H9 (cell line): ENCODE measurements around the gene GGT5. TPM values are rescaled to one million over a fixed set of nuclear protein-coding genes. Genes with fewer than 3 reads are reported as not detected.

Experiments used
- DNase-seq: peaks from one replicate; pipeline ENCODE4 v3.0.0-alpha.2; 2017
- H2AFZ ChIP-seq: one replicate; pipeline ENCODE4 v1.6.1; 2013; ENCODE audit warnings: mild to moderate bottlenecking, low read length, control low read depth, moderate library complexity
- H2AK5ac ChIP-seq: 2 replicates; pipeline ENCODE4 v1.6.1; 2013; ENCODE audit warnings: low read length, control low read depth, mixed read lengths; ENCODE audit not compliant: insufficient read length
- H2BK120ac ChIP-seq: one replicate; pipeline ENCODE4 v1.6.1; 2013; ENCODE audit warnings: low read depth, mild to moderate bottlenecking, low read length, control low read depth, inconsistent platforms; ENCODE audit not compliant: poor library complexity, severe bottlenecking
- H2BK12ac ChIP-seq: 2 replicates; pipeline ENCODE4 v1.6.1; 2013; ENCODE audit warnings: low read length, control low read depth, mixed read lengths, low read depth; ENCODE audit not compliant: insufficient read length
- H2BK15ac ChIP-seq: 2 replicates; pipeline ENCODE4 v1.6.1; 2013; ENCODE audit warnings: low read depth, low read length, control low read depth
- H2BK20ac ChIP-seq: one replicate; pipeline ENCODE4 v1.6.1; 2013; ENCODE audit warnings: low read depth, mild to moderate bottlenecking, low read length, control low read depth, inconsistent platforms; ENCODE audit not compliant: poor library complexity, severe bottlenecking
- H2BK5ac ChIP-seq: 2 replicates; pipeline ENCODE4 v1.6.1; 2013; ENCODE audit warnings: low read length, control low read depth, mixed read lengths; ENCODE audit not compliant: insufficient read length
- H3K14ac ChIP-seq: 2 replicates; pipeline ENCODE4 v1.6.1; 2013; ENCODE audit warnings: low read length, control low read depth; ENCODE audit not compliant: insufficient read depth
- H3K18ac ChIP-seq: 2 replicates; pipeline ENCODE4 v1.6.1; 2013; ENCODE audit warnings: low read depth, mild to moderate bottlenecking, mixed read lengths, low read length, control low read depth; ENCODE audit not compliant: insufficient read length
- H3K23ac ChIP-seq: 2 replicates; pipeline ENCODE4 v1.6.1; 2013; ENCODE audit warnings: low read length, control low read depth, mixed read lengths, low read depth; ENCODE audit not compliant: insufficient read length
- H3K23me2 ChIP-seq: 2 replicates; pipeline ENCODE4 v1.6.1; 2013; ENCODE audit warnings: low read depth, mild to moderate bottlenecking, mixed read lengths, low read length, control low read depth; ENCODE audit not compliant: insufficient read length, poor library complexity, severe bottlenecking
- H3K27ac ChIP-seq: 2 replicates; pipeline ENCODE4 v1.5.1; 2013; ENCODE audit warnings: low read length, control low read depth, mixed read lengths, low read depth; ENCODE audit not compliant: insufficient read length
- H3K27me3 ChIP-seq: 2 replicates; pipeline ENCODE4 v1.6.1; 2013; ENCODE audit warnings: low read length, control low read depth, inconsistent platforms; ENCODE audit not compliant: insufficient read depth
- H3K4ac ChIP-seq: 2 replicates; pipeline ENCODE4 v1.6.1; 2013; ENCODE audit warnings: low read depth, mild to moderate bottlenecking, control low read depth, inconsistent platforms, low read length, moderate library complexity
- H3K4me1 ChIP-seq: 2 replicates; pipeline ENCODE4 v1.6.1; 2013; ENCODE audit warnings: low read length, control low read depth, inconsistent platforms; ENCODE audit not compliant: insufficient read depth
- H3K4me2 ChIP-seq: 2 replicates; pipeline ENCODE4 v1.6.1; 2013; ENCODE audit warnings: low read length, control low read depth, mixed read lengths; ENCODE audit not compliant: insufficient read length, insufficient read depth
- H3K56ac ChIP-seq: 2 replicates; pipeline ENCODE4 v1.6.1; 2013; ENCODE audit warnings: low read depth, mild to moderate bottlenecking, mixed read lengths, low read length, control low read depth; ENCODE audit not compliant: insufficient read length
- H3K79me1 ChIP-seq: 2 replicates; pipeline ENCODE4 v1.6.1; 2013; ENCODE audit warnings: low read depth, mild to moderate bottlenecking, moderate library complexity, low read length, control low read depth, inconsistent platforms; ENCODE audit not compliant: insufficient read depth, poor library complexity, severe bottlenecking
- H3K79me2 ChIP-seq: 2 replicates; pipeline ENCODE4 v1.6.1; 2013; ENCODE audit warnings: low read length, control low read depth, inconsistent platforms; ENCODE audit not compliant: insufficient read depth
- H3K9ac ChIP-seq: 2 replicates; pipeline ENCODE4 v1.6.1; 2013; ENCODE audit warnings: low read length, control low read depth, mixed read lengths; ENCODE audit not compliant: insufficient read length; ENCODE audit errors: extremely low read depth
- H3K9me3 ChIP-seq: one replicate; pipeline ENCODE4 v1.6.1; 2013; ENCODE audit warnings: low read depth, low read length, inconsistent platforms; ENCODE audit not compliant: control insufficient read depth
- H3T11ph ChIP-seq: one replicate; pipeline ENCODE4 v1.6.1; 2013; ENCODE audit warnings: mild to moderate bottlenecking, low read length, control low read depth, inconsistent platforms
- H4K20me1 ChIP-seq: one replicate; pipeline ENCODE4 v1.6.1; 2013; ENCODE audit not compliant: control insufficient read depth, insufficient read length, insufficient read depth
- H4K5ac ChIP-seq: 2 replicates; pipeline ENCODE4 v1.6.1; 2013; ENCODE audit warnings: low read depth, mild to moderate bottlenecking, mixed read lengths, low read length, control low read depth; ENCODE audit not compliant: insufficient read length
- H4K8ac ChIP-seq: replicated peaks from 2 replicates; pipeline ENCODE4 v1.6.1; 2013; ENCODE audit warnings: low read length, control low read depth, mixed read lengths, low read depth; ENCODE audit not compliant: insufficient read length
- H4K91ac ChIP-seq: 2 replicates; pipeline ENCODE4 v1.6.1; 2013; ENCODE audit warnings: low read depth, mild to moderate bottlenecking, moderate library complexity, mixed read lengths, low read length, control low read depth; ENCODE audit not compliant: insufficient read length
- H3K27ac Mint-ChIP-seq, 3 experiments: 2 replicates in 2 of 3; 3 replicates in 1 of 3; pipeline ENCODE4 v1.8.0; 2020 to 2021; ENCODE audit warnings: mixed read lengths in 3 of 3, mild to moderate bottlenecking in 1 of 3, moderate library complexity in 1 of 3
- H3K27me3 Mint-ChIP-seq: 2 replicates; pipeline ENCODE4 v1.8.0; 2021; ENCODE audit warnings: low read depth, mild to moderate bottlenecking, moderate library complexity, mixed read lengths
- H3K36me3 Mint-ChIP-seq, 3 experiments: 2 replicates in 2 of 3; 3 replicates in 1 of 3; pipeline ENCODE4 v1.8.0; 2020 to 2021; ENCODE audit warnings: low read depth in 3 of 3, mixed read lengths in 3 of 3; ENCODE audit not compliant: insufficient read depth in 1 of 3
- H3K4me1 Mint-ChIP-seq, 2 experiments: 2 replicates each; pipeline ENCODE4 v1.8.0; 2020; ENCODE audit warnings: mixed read lengths in 2 of 2
- H3K4me3 Mint-ChIP-seq, 2 experiments: 2 replicates in 1 of 2; 3 replicates in 1 of 2; pipeline ENCODE4 v1.8.0; 2020 to 2021; ENCODE audit warnings: mild to moderate bottlenecking in 2 of 2, mixed read lengths in 2 of 2, moderate library complexity in 1 of 2
- H3K9me3 Mint-ChIP-seq, 2 experiments: 2 replicates in 1 of 2; 3 replicates in 1 of 2; pipeline ENCODE4 v1.8.0; 2020; ENCODE audit warnings: mild to moderate bottlenecking in 2 of 2, mixed read lengths in 2 of 2, moderate library complexity in 1 of 2
- WGBS: extraction: QIAGEN DNeasy Blood & Tissue Kit; methylation state at CpG from one replicate; pipeline ENCODE4 v1.1.7; 2013; ENCODE audit warnings: missing lambda C conversion rate, low lambda C conversion rate, mixed read lengths; ENCODE audit not compliant: insufficient read length; ENCODE audit errors: extremely low coverage; 5-methylcytosine and 5-hydroxymethylcytosine counted together
- total RNA-seq: library from RNA; stranded (reverse); gene quantifications from 2 replicates; pipeline ENCODE4 v1.2.1, GENCODE V29; 2021
- TF ChIP-seq, protein P1 (sequence below): fragments of 200-600 bp; sonication (generic); conservative IDR thresholded peaks from 3 replicates; pipeline ENCODE4 v1.8.0; 2021; ENCODE audit warnings: antibody characterized with exemption, mild to moderate bottlenecking

Gene GGT5
- total RNA-seq, 1 experiment from 2014 or later: 0.20 TPM

DNA sequence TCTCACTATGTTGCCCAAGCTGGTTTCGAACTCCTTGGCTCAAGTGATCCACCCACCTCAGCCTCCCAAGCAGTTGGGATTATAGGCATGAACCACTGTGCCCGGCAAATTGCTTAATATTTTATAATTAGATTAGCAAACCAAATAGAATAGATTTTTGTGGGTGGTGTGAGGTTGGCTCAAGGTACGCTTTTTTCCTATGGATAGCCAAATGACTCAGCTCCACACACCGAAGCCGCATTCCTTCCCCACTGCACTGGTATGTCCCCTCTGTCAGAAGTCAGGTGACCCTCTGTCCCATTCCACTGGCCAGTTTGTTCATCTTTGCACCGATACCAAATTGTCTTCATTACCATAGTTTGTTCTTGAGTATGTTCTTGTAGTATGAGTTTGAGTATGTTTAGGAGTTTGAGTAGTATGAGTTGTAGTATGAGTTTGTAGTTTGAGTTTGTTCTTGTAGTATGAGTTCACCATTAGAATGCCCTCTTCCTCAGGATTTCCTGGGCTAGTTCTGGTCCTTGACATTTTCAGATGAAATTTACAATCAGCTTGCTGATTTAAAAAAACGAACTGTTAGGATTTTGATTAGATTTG, 44.2 kb downstream of the GGT5 start:
- no peak overlapping the region for H3K4me2 ChIP-seq
- Mint-ChIP-seq H3K36me3 (peaks cover 0 to 21% (median 8%) of the 10 kb centered on the region in 3 experiments; a peak in 4 of 7 replicates), H3K27me3 (no peaks in the 10 kb centered on the region), H3K9me3 (peaks cover 16 to 20% of the 10 kb centered on the region in 2 experiments), H3K27ac (0 out of 7 replicates have a peak overlapping the region, but pooled peaks of 1 of the 3 experiments have one; percentile 1), H3K4me1 (peaks cover 12 to 13% of the 10 kb centered on the region in 2 experiments), H3K4me3 (no peak overlapping the region)
- no peak overlapping the region for H4K5ac ChIP-seq
- H3K27ac ChIP-seq: no peak overlapping the region
- no peak overlapping the region for H2BK20ac ChIP-seq
- H3K23ac ChIP-seq: no peak overlapping the region
- no peak overlapping the region for H4K8ac ChIP-seq
- no peaks in the 10 kb centered on the region for H3K27me3 ChIP-seq
- no peak overlapping the region for H3K9ac ChIP-seq
- H3K18ac ChIP-seq: no peak overlapping the region
- H3K4me1 ChIP-seq: no peaks in the 10 kb centered on the region; the same call in 1 of the 2 replicates
- H2BK15ac ChIP-seq: no peak overlapping the region
- no peaks in the 10 kb centered on the region for H4K20me1 ChIP-seq
- no peaks in the 10 kb centered on the region for H3K9me3 ChIP-seq
- H3K79me1 ChIP-seq: no peaks in the 10 kb centered on the region
- no peak overlapping the region for H3K56ac ChIP-seq
- TF ChIP-seq, protein P1, sequence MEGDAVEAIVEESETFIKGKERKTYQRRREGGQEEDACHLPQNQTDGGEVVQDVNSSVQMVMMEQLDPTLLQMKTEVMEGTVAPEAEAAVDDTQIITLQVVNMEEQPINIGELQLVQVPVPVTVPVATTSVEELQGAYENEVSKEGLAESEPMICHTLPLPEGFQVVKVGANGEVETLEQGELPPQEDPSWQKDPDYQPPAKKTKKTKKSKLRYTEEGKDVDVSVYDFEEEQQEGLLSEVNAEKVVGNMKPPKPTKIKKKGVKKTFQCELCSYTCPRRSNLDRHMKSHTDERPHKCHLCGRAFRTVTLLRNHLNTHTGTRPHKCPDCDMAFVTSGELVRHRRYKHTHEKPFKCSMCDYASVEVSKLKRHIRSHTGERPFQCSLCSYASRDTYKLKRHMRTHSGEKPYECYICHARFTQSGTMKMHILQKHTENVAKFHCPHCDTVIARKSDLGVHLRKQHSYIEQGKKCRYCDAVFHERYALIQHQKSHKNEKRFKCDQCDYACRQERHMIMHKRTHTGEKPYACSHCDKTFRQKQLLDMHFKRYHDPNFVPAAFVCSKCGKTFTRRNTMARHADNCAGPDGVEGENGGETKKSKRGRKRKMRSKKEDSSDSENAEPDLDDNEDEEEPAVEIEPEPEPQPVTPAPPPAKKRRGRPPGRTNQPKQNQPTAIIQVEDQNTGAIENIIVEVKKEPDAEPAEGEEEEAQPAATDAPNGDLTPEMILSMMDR: no peak
- H3K79me2 ChIP-seq: no peaks in the 10 kb centered on the region
- H2BK5ac ChIP-seq: no peak overlapping the region
- no CpG with 5 or more reads among the region's 7 CpGs for WGBS
- H2BK120ac ChIP-seq: no peak overlapping the region
- H3K23me2 ChIP-seq: no peaks in the 10 kb centered on the region
- H3T11ph ChIP-seq: no peak overlapping the region
- no peak overlapping the region for H2AK5ac ChIP-seq
- no peak overlapping the region for H3K4ac ChIP-seq
- H2BK12ac ChIP-seq: no peak overlapping the region
- no peak for DNase-seq
- H3K14ac ChIP-seq: no peak overlapping the region
- no peak overlapping the region for H4K91ac ChIP-seq
- no peak overlapping the region for H2AFZ ChIP-seq
